ENCODE data around the gene UFSP2.

UFSP2 gene

DNA sequence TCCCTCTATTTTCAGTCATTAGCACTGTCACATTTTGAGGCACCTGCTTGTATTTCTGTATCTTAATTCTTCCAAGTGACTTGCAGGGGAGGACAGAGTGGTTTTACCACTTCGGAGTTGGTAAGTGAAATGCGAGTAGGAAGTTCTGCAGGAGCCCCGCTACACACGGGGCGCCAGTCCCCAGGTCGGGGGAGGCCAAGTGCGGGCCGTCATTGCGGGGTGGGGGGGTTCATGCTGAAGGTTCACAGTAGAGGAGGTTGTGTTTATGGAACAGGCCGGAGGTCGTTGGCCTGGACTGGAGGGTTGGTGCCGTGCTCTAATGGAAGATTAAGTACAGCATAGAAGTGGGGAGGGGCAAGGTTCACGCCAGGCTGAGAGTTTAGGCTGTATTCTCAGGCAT, 74.1 kb downstream of the UFSP2 start:
- no peak for DNase-seq

Data from CD4-positive, alpha-beta T cell treated with Interleukin-12 subunit alpha and Interleukin-12 subunit beta, for 1 hour (primary cell).